Gastrocnemius medialis (tissue), 4 donors: ENCODE results near the gene UAP1.

Experiments
- POLR2A ChIP-seq, 2 donors: fragments of 450-650 bp; IDR thresholded peaks; one replicate each; pipeline ENCODE4 v1.6.1; 2017; ENCODE audit warnings: antibody characterized with exemption in 2 of 2, mild to moderate bottlenecking in 2 of 2, moderate library complexity in 2 of 2
- TF ChIP-seq, protein P1 (sequence below), 5 experiments: fragments of 450-650 bp in 3 of 5; fragments of 200-600 bp in 2 of 5; sonication (generic) in 2 of 5; IDR thresholded peaks in 4 of 5; conservative IDR thresholded peaks in 1 of 5; 1 replicate in 4 of 5; 2 replicates in 1 of 5; pipeline ENCODE4 v1.5.1; 2016 to 2019; ENCODE audit warnings: antibody characterized with exemption in 5 of 5, mild to moderate bottlenecking in 3 of 5, moderate library complexity in 3 of 5

DNA sequence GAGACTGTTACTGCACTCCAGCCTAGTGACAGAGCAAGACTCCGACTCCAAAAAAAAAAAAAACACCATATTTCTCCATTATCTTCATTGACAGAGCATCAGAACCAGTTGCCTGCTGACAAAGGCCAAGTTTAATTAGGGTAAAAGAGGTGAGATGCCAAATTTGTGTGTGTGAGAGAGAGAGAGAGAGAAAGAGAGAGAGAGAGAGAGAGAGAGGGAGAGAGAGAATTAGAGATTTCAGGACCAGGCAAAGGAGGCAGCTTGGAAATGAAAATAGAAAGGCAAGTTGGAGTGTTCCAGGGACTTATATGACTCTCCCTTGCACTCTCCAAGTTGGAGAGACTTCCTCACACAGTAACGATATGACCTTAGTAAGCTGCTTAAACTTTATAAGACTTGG, 24.3 kb upstream of the UAP1 start:
- TF ChIP-seq, protein P1, sequence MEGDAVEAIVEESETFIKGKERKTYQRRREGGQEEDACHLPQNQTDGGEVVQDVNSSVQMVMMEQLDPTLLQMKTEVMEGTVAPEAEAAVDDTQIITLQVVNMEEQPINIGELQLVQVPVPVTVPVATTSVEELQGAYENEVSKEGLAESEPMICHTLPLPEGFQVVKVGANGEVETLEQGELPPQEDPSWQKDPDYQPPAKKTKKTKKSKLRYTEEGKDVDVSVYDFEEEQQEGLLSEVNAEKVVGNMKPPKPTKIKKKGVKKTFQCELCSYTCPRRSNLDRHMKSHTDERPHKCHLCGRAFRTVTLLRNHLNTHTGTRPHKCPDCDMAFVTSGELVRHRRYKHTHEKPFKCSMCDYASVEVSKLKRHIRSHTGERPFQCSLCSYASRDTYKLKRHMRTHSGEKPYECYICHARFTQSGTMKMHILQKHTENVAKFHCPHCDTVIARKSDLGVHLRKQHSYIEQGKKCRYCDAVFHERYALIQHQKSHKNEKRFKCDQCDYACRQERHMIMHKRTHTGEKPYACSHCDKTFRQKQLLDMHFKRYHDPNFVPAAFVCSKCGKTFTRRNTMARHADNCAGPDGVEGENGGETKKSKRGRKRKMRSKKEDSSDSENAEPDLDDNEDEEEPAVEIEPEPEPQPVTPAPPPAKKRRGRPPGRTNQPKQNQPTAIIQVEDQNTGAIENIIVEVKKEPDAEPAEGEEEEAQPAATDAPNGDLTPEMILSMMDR (IDR thresholded peaks at IDR 0.05 in 4 of 5, conservative IDR thresholded peaks at IDR 0.05 in 1 of 5), result no peak
- TF ChIP-seq POLR2A (IDR thresholded peaks at IDR 0.05), result no peak
